IMR-90 (cell line): ENCODE data around the gene GPR89A. TPM values are rescaled to one million over a fixed set of nuclear protein-coding genes. Genes with fewer than 3 reads are reported as not detected.

ENCODE experiments used
- ATAC-seq: fragments of 200-7000 bp; cut with Tn5 transposase; 2 replicates; pipeline ENCODE4 v1.9.1; 2020; ENCODE audit warnings: low read depth, mild to moderate bottlenecking, moderate library complexity
- BruUV-seq: library from RNA; stranded (reverse); fragments of 400-500 nt; replicated peaks from 2 replicates; lab custom pipeline; 2021; lab: Mats Ljungman, UMichigan
- CTCF ChIA-PET: fragments of 300-600 bp; formaldehyde crosslinking; extraction: SDS; loops from one replicate; lab custom pipeline; 2021; ENCODE audit warnings: antibody characterized with exemption; lab: Yijun Ruan, JAX
- POLR2A ChIA-PET: fragments of 300-600 bp; sonication (Branson Sonifier 250); formaldehyde crosslinking; loops from one replicate; lab custom pipeline; 2022; ENCODE audit warnings: antibody characterized with exemption; ENCODE audit not compliant: unreplicated experiment; lab: Charles Lee
- DNase-seq: peaks from one replicate; pipeline ENCODE4 v3.0.0; 2013
- H2AFZ ChIP-seq: replicated peaks from 2 replicates; pipeline ENCODE3; 2013; ENCODE audit warnings: low read length, mild to moderate bottlenecking; ENCODE audit not compliant: poor library complexity
- H2AK5ac ChIP-seq: 2 replicates; pipeline ENCODE4 v1.6.1; 2013; ENCODE audit warnings: low read depth, low read length, inconsistent platforms
- H2AK9ac ChIP-seq: replicated peaks from 2 replicates; pipeline ENCODE3; 2013; ENCODE audit warnings: mild to moderate bottlenecking, low read depth, low read length, moderate library complexity; ENCODE audit not compliant: poor library complexity
- H2BK120ac ChIP-seq: 2 replicates; pipeline ENCODE4 v1.6.1; 2013; ENCODE audit warnings: low read depth, low read length, inconsistent platforms
- H2BK15ac ChIP-seq: 3 replicates; pipeline ENCODE4 v1.6.1; 2013; ENCODE audit warnings: low read depth, low read length, inconsistent platforms
- H2BK20ac ChIP-seq: 2 replicates; pipeline ENCODE4 v1.6.1; 2013; ENCODE audit warnings: low read depth, mild to moderate bottlenecking, inconsistent platforms, low read length, moderate library complexity
- H2BK5ac ChIP-seq: 2 replicates; pipeline ENCODE4 v1.6.1; 2013; ENCODE audit warnings: mild to moderate bottlenecking, low read depth, low read length, inconsistent platforms; ENCODE audit not compliant: poor library complexity, severe bottlenecking
- H3K14ac ChIP-seq: replicated peaks from 2 replicates; pipeline ENCODE4 v1.6.1; 2013; ENCODE audit warnings: low read depth, low read length, inconsistent platforms
- H3K18ac ChIP-seq: 2 replicates; pipeline ENCODE4 v1.6.1; 2013; ENCODE audit warnings: low read depth, low read length, control low read depth
- H3K23ac ChIP-seq: 2 replicates; pipeline ENCODE4 v1.6.1; 2013; ENCODE audit warnings: low read depth, low read length, inconsistent platforms
- H3K27ac ChIP-seq: 2 replicates; pipeline ENCODE4 v1.5.1; 2013; ENCODE audit warnings: mild to moderate bottlenecking, control low read depth, low read length; ENCODE audit not compliant: insufficient read depth
- H3K27me3 ChIP-seq: 2 replicates; pipeline ENCODE4 v1.6.1; 2013; ENCODE audit warnings: low read length; ENCODE audit not compliant: control insufficient read depth, insufficient read depth
- H3K36me3 ChIP-seq: 2 replicates; pipeline ENCODE4 v1.6.1; 2013; ENCODE audit warnings: low read length, mixed read lengths; ENCODE audit not compliant: control insufficient read depth, insufficient read depth
- H3K4ac ChIP-seq: 2 replicates; pipeline ENCODE4 v1.6.1; 2013; ENCODE audit warnings: low read depth, low read length, inconsistent platforms
- H3K4me1 ChIP-seq: 2 replicates; pipeline ENCODE4 v1.6.1; 2013; ENCODE audit warnings: low read length, mixed read lengths; ENCODE audit not compliant: control insufficient read depth, insufficient read depth
- H3K4me2 ChIP-seq: 2 replicates; pipeline ENCODE4 v1.6.1; 2013; ENCODE audit warnings: low read depth, mild to moderate bottlenecking, control low read depth, low read length, moderate library complexity
- H3K4me3 ChIP-seq: 2 replicates; pipeline ENCODE4 v1.5.1; 2013; ENCODE audit warnings: low read depth, mild to moderate bottlenecking, control low read depth, low read length, moderate library complexity; ENCODE audit not compliant: insufficient read depth
- H3K56ac ChIP-seq: 2 replicates; pipeline ENCODE4 v1.6.1; 2013; ENCODE audit warnings: low read length, inconsistent platforms; ENCODE audit not compliant: insufficient read depth; ENCODE audit errors: extremely low read depth
- H3K79me1 ChIP-seq, 2 experiments: 2 replicates each; pipeline ENCODE4 v1.6.1; 2013; ENCODE audit warnings: low read length in 2 of 2, inconsistent platforms in 1 of 2, low read depth in 1 of 2
- H3K9ac ChIP-seq: 2 replicates; pipeline ENCODE4 v1.6.1; 2013; ENCODE audit warnings: low read depth, low read length, control low read depth
- H3K9me1 ChIP-seq: 2 replicates; pipeline ENCODE4 v1.6.1; 2013; ENCODE audit warnings: low read length, inconsistent platforms; ENCODE audit not compliant: insufficient read depth
- H3K9me3 ChIP-seq: 2 replicates; pipeline ENCODE4 v1.6.1; 2013; ENCODE audit warnings: low read length; ENCODE audit not compliant: control insufficient read depth, insufficient read depth
- H4K20me1 ChIP-seq: 2 replicates; pipeline ENCODE4 v1.6.1; 2013; ENCODE audit warnings: low read length, inconsistent platforms; ENCODE audit not compliant: insufficient read depth
- H4K5ac ChIP-seq: 2 replicates; pipeline ENCODE4 v1.6.1; 2013; ENCODE audit warnings: mild to moderate bottlenecking, low read depth, low read length, control low read depth
- H4K8ac ChIP-seq, 2 experiments: 2 replicates each; pipeline ENCODE4 v1.6.1; 2013; ENCODE audit warnings: low read depth in 2 of 2, low read length in 2 of 2, control low read depth in 1 of 2, inconsistent platforms in 1 of 2
- H4K91ac ChIP-seq: 2 replicates; pipeline ENCODE4 v1.6.1; 2013; ENCODE audit warnings: low read depth, low read length, inconsistent platforms; ENCODE audit not compliant: insufficient read depth
- CEBPB ChIP-seq: IDR thresholded peaks from 2 replicates; pipeline ENCODE4 v1.6.1; 2012; ENCODE audit warnings: low read depth, low read length, improper control_type of control experiment
- POLR2A ChIP-seq: IDR thresholded peaks from 2 replicates; pipeline ENCODE4 v1.6.1; 2012; ENCODE audit warnings: mild to moderate bottlenecking, low read depth, low read length
- SMC3 ChIP-seq: fragments of 150-350 bp; IDR thresholded peaks from 2 replicates; pipeline ENCODE4 v1.6.1; 2016; ENCODE audit warnings: low read depth, mild to moderate bottlenecking, antibody characterized with exemption, low read length, moderate library complexity
- WGBS, 2 experiments: methylation state at CpG; one replicate each; pipeline versions ENCODE4 v1.1.5 to v1.1.7; 2013; ENCODE audit warnings: missing lambda C conversion rate in 2 of 2; ENCODE audit not compliant: insufficient read length in 1 of 2; ENCODE audit errors: extremely low coverage in 2 of 2; 5-methylcytosine and 5-hydroxymethylcytosine counted together
- dilution Hi-C: fragments of 300-500 bp; cut with HindIII; formaldehyde crosslinking; loops from one replicate; pipeline ENCODE4 v1.14.3; 2018; ENCODE audit warnings: low sequenced_read_pairs; ENCODE audit not compliant: unreplicated experiment
- in situ Hi-C: fragments of 300-500 bp; cut with MboI; formaldehyde crosslinking; loops from 3 replicates; pipeline ENCODE4 v1.14.3; 2019; ENCODE audit warnings: low sequenced_read_pairs, inconsistent platforms, mixed read lengths
- intact Hi-C: fragments of 100-400 bp; cut with micrococcal nuclease; formaldehyde crosslinking; loops from 2 replicates; pipeline ENCODE4 v1.10.0; 2022
- polyA plus RNA-seq, 3 experiments: library from polyadenylated mRNA; depleted of rRNA; stranded (reverse); fragments of >200 nt; gene quantifications; 2 replicates each; pipeline ENCODE4 v1.2.3, GENCODE V29; 2012; ENCODE audit warnings: low replicate concordance in 1 of 3
- total RNA-seq: library from RNA; depleted of rRNA; stranded (reverse); fragments of >200 nt; gene quantifications from 2 replicates; pipeline ENCODE4 v1.2.3, GENCODE V29; 2012
- TF ChIP-seq, protein P1 (sequence below): fragments of 150-350 bp; IDR thresholded peaks from 2 replicates; pipeline ENCODE4 v1.6.1; 2016; ENCODE audit warnings: low read depth, mild to moderate bottlenecking, low read length, moderate library complexity, borderline replicate concordance
- TF ChIP-seq, protein P2 (sequence below): fragments of 150-350 bp; IDR thresholded peaks from 2 replicates; pipeline ENCODE4 v1.6.1; 2017; ENCODE audit warnings: mild to moderate bottlenecking, antibody characterized with exemption, low read length, low read depth

GPR89A gene
- total and polyA plus RNA-seq, 2 of the 4 experiments (the other 2 are of a cell fraction), result 13.5 to 29.0 TPM

DNA sequence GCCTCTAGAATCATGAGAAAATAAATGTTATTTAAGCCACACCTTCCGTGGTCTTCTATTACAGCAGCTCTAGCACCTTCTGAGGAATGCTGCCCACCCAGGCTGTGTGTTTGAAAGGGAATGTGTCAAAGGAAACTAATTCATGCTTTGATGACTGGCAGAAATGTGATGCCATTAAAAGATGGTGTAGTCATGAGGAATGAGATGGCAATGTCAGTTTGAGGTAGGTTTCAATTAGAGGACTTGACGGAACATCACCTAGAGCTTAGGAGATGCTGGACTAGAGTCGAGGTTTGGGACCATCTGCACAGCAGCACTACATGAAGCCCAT, 88.8 kb downstream of the GPR89A start:
- TF ChIP-seq, protein P1, sequence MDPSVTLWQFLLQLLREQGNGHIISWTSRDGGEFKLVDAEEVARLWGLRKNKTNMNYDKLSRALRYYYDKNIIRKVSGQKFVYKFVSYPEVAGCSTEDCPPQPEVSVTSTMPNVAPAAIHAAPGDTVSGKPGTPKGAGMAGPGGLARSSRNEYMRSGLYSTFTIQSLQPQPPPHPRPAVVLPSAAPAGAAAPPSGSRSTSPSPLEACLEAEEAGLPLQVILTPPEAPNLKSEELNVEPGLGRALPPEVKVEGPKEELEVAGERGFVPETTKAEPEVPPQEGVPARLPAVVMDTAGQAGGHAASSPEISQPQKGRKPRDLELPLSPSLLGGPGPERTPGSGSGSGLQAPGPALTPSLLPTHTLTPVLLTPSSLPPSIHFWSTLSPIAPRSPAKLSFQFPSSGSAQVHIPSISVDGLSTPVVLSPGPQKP, result no peak
- TF ChIP-seq POLR2A (no peak), SMC3 (no peak), CEBPB (no peak)
- TF ChIP-seq, protein P2, sequence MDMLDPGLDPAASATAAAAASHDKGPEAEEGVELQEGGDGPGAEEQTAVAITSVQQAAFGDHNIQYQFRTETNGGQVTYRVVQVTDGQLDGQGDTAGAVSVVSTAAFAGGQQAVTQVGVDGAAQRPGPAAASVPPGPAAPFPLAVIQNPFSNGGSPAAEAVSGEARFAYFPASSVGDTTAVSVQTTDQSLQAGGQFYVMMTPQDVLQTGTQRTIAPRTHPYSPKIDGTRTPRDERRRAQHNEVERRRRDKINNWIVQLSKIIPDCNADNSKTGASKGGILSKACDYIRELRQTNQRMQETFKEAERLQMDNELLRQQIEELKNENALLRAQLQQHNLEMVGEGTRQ, result no peak
- no peaks in the 10 kb centered on the region for H4K20me1 ChIP-seq
- H2AK9ac ChIP-seq, result no peak overlapping the region
- POLR2A ChIA-PET, result no interaction called here
- dilution Hi-C loops, result no loop called here
- H2BK5ac ChIP-seq, result no peak overlapping the region
- no TSS peak for BruUV-seq
- H3K27me3 ChIP-seq, result no peaks in the 10 kb centered on the region
- no peak overlapping the region for H4K91ac ChIP-seq
- H3K4ac ChIP-seq, result no peak overlapping the region
- no peak overlapping the region for H2BK120ac ChIP-seq
- peaks cover under 1% of the 10 kb centered on the region; the same call in 1 of the 2 replicates for H3K9me1 ChIP-seq
- no peak overlapping the region for H3K56ac ChIP-seq
- in situ Hi-C loops, result no loop called here
- no peak overlapping the region for H3K4me2 ChIP-seq
- H3K9ac ChIP-seq, result no peak overlapping the region
- no peak overlapping the region for H2BK15ac ChIP-seq
- no peak overlapping the region for H2AFZ ChIP-seq
- H3K4me3 ChIP-seq, result no peak overlapping the region
- no peaks in the 10 kb centered on the region for H3K9me3 ChIP-seq
- CTCF ChIA-PET, result interaction anchor here (1.6 kb wide), 1 partner anchor 11 kb away, joined by 4 read pairs; the partner anchor contains the start of gene PDZK1
- no peak for ATAC-seq
- no peak overlapping the region for H4K5ac ChIP-seq
- no peak overlapping the region for H3K18ac ChIP-seq
- H3K27ac ChIP-seq, result no peak overlapping the region
- no peak for DNase-seq
- H3K14ac ChIP-seq, result no peak overlapping the region
- H3K79me1 ChIP-seq, result no peaks in the 10 kb centered on the region
- no peak overlapping the region for H2AK5ac ChIP-seq
- peaks cover 2% of the 10 kb centered on the region; the same call in 1 of the 2 replicates for H3K4me1 ChIP-seq
- WGBS, 2 experiments, result 100% methylated on average over 1 of the region's 3 CpGs; no CpG with 5 or more reads in 1 of the 2 experiments
- H3K23ac ChIP-seq, result no peak overlapping the region
- H2BK20ac ChIP-seq, result no peak overlapping the region
- intact Hi-C loops, result no loop called here
- no peaks in the 10 kb centered on the region for H3K36me3 ChIP-seq
- no peak overlapping the region for H4K8ac ChIP-seq
